H9 (cell line): ENCODE results near the gene KLHL28. TPM values are rescaled to one million over a fixed set of nuclear protein-coding genes. Genes with fewer than 3 reads are reported as not detected.

ENCODE experiments used
- DNase-seq: peaks from one replicate; pipeline ENCODE4 v3.0.0-alpha.2; 2017
- H2AFZ ChIP-seq: one replicate; pipeline ENCODE4 v1.6.1; 2013; ENCODE audit warnings: mild to moderate bottlenecking, low read length, control low read depth, moderate library complexity
- H2AK5ac ChIP-seq: 2 replicates; pipeline ENCODE4 v1.6.1; 2013; ENCODE audit warnings: low read length, control low read depth, mixed read lengths; ENCODE audit not compliant: insufficient read length
- H2BK120ac ChIP-seq: one replicate; pipeline ENCODE4 v1.6.1; 2013; ENCODE audit warnings: low read depth, mild to moderate bottlenecking, low read length, control low read depth, inconsistent platforms; ENCODE audit not compliant: poor library complexity, severe bottlenecking
- H2BK12ac ChIP-seq: 2 replicates; pipeline ENCODE4 v1.6.1; 2013; ENCODE audit warnings: low read length, control low read depth, mixed read lengths, low read depth; ENCODE audit not compliant: insufficient read length
- H2BK15ac ChIP-seq: 2 replicates; pipeline ENCODE4 v1.6.1; 2013; ENCODE audit warnings: low read depth, low read length, control low read depth
- H2BK20ac ChIP-seq: one replicate; pipeline ENCODE4 v1.6.1; 2013; ENCODE audit warnings: low read depth, mild to moderate bottlenecking, low read length, control low read depth, inconsistent platforms; ENCODE audit not compliant: poor library complexity, severe bottlenecking
- H2BK5ac ChIP-seq: 2 replicates; pipeline ENCODE4 v1.6.1; 2013; ENCODE audit warnings: low read length, control low read depth, mixed read lengths; ENCODE audit not compliant: insufficient read length
- H3K14ac ChIP-seq: 2 replicates; pipeline ENCODE4 v1.6.1; 2013; ENCODE audit warnings: low read length, control low read depth; ENCODE audit not compliant: insufficient read depth
- H3K18ac ChIP-seq: 2 replicates; pipeline ENCODE4 v1.6.1; 2013; ENCODE audit warnings: low read depth, mild to moderate bottlenecking, mixed read lengths, low read length, control low read depth; ENCODE audit not compliant: insufficient read length
- H3K23ac ChIP-seq: 2 replicates; pipeline ENCODE4 v1.6.1; 2013; ENCODE audit warnings: low read length, control low read depth, mixed read lengths, low read depth; ENCODE audit not compliant: insufficient read length
- H3K23me2 ChIP-seq: 2 replicates; pipeline ENCODE4 v1.6.1; 2013; ENCODE audit warnings: low read depth, mild to moderate bottlenecking, mixed read lengths, low read length, control low read depth; ENCODE audit not compliant: insufficient read length, poor library complexity, severe bottlenecking
- H3K27ac ChIP-seq: 2 replicates; pipeline ENCODE4 v1.5.1; 2013; ENCODE audit warnings: low read length, control low read depth, mixed read lengths, low read depth; ENCODE audit not compliant: insufficient read length
- H3K27me3 ChIP-seq: 2 replicates; pipeline ENCODE4 v1.6.1; 2013; ENCODE audit warnings: low read length, control low read depth, inconsistent platforms; ENCODE audit not compliant: insufficient read depth
- H3K4ac ChIP-seq: 2 replicates; pipeline ENCODE4 v1.6.1; 2013; ENCODE audit warnings: low read depth, mild to moderate bottlenecking, control low read depth, inconsistent platforms, low read length, moderate library complexity
- H3K4me1 ChIP-seq: 2 replicates; pipeline ENCODE4 v1.6.1; 2013; ENCODE audit warnings: low read length, control low read depth, inconsistent platforms; ENCODE audit not compliant: insufficient read depth
- H3K4me2 ChIP-seq: 2 replicates; pipeline ENCODE4 v1.6.1; 2013; ENCODE audit warnings: low read length, control low read depth, mixed read lengths; ENCODE audit not compliant: insufficient read length, insufficient read depth
- H3K56ac ChIP-seq: 2 replicates; pipeline ENCODE4 v1.6.1; 2013; ENCODE audit warnings: low read depth, mild to moderate bottlenecking, mixed read lengths, low read length, control low read depth; ENCODE audit not compliant: insufficient read length
- H3K79me1 ChIP-seq: 2 replicates; pipeline ENCODE4 v1.6.1; 2013; ENCODE audit warnings: low read depth, mild to moderate bottlenecking, moderate library complexity, low read length, control low read depth, inconsistent platforms; ENCODE audit not compliant: insufficient read depth, poor library complexity, severe bottlenecking
- H3K79me2 ChIP-seq: 2 replicates; pipeline ENCODE4 v1.6.1; 2013; ENCODE audit warnings: low read length, control low read depth, inconsistent platforms; ENCODE audit not compliant: insufficient read depth
- H3K9ac ChIP-seq: 2 replicates; pipeline ENCODE4 v1.6.1; 2013; ENCODE audit warnings: low read length, control low read depth, mixed read lengths; ENCODE audit not compliant: insufficient read length; ENCODE audit errors: extremely low read depth
- H3K9me3 ChIP-seq: one replicate; pipeline ENCODE4 v1.6.1; 2013; ENCODE audit warnings: low read depth, low read length, inconsistent platforms; ENCODE audit not compliant: control insufficient read depth
- H3T11ph ChIP-seq: one replicate; pipeline ENCODE4 v1.6.1; 2013; ENCODE audit warnings: mild to moderate bottlenecking, low read length, control low read depth, inconsistent platforms
- H4K20me1 ChIP-seq: one replicate; pipeline ENCODE4 v1.6.1; 2013; ENCODE audit not compliant: control insufficient read depth, insufficient read length, insufficient read depth
- H4K5ac ChIP-seq: 2 replicates; pipeline ENCODE4 v1.6.1; 2013; ENCODE audit warnings: low read depth, mild to moderate bottlenecking, mixed read lengths, low read length, control low read depth; ENCODE audit not compliant: insufficient read length
- H4K8ac ChIP-seq: replicated peaks from 2 replicates; pipeline ENCODE4 v1.6.1; 2013; ENCODE audit warnings: low read length, control low read depth, mixed read lengths, low read depth; ENCODE audit not compliant: insufficient read length
- H4K91ac ChIP-seq: 2 replicates; pipeline ENCODE4 v1.6.1; 2013; ENCODE audit warnings: low read depth, mild to moderate bottlenecking, moderate library complexity, mixed read lengths, low read length, control low read depth; ENCODE audit not compliant: insufficient read length
- H3K27ac Mint-ChIP-seq, 3 experiments: 2 replicates in 2 of 3; 3 replicates in 1 of 3; pipeline ENCODE4 v1.8.0; 2020 to 2021; ENCODE audit warnings: mixed read lengths in 3 of 3, mild to moderate bottlenecking in 1 of 3, moderate library complexity in 1 of 3
- H3K27me3 Mint-ChIP-seq: 2 replicates; pipeline ENCODE4 v1.8.0; 2021; ENCODE audit warnings: low read depth, mild to moderate bottlenecking, moderate library complexity, mixed read lengths
- H3K36me3 Mint-ChIP-seq, 3 experiments: 2 replicates in 2 of 3; 3 replicates in 1 of 3; pipeline ENCODE4 v1.8.0; 2020 to 2021; ENCODE audit warnings: low read depth in 3 of 3, mixed read lengths in 3 of 3; ENCODE audit not compliant: insufficient read depth in 1 of 3
- H3K4me1 Mint-ChIP-seq, 2 experiments: 2 replicates each; pipeline ENCODE4 v1.8.0; 2020; ENCODE audit warnings: mixed read lengths in 2 of 2
- H3K4me3 Mint-ChIP-seq, 2 experiments: 2 replicates in 1 of 2; 3 replicates in 1 of 2; pipeline ENCODE4 v1.8.0; 2020 to 2021; ENCODE audit warnings: mild to moderate bottlenecking in 2 of 2, mixed read lengths in 2 of 2, moderate library complexity in 1 of 2
- H3K9me3 Mint-ChIP-seq, 2 experiments: 2 replicates in 1 of 2; 3 replicates in 1 of 2; pipeline ENCODE4 v1.8.0; 2020; ENCODE audit warnings: mild to moderate bottlenecking in 2 of 2, mixed read lengths in 2 of 2, moderate library complexity in 1 of 2
- CTCF ChIP-seq: fragments of 200-600 bp; sonication (generic); conservative IDR thresholded peaks from 3 replicates; pipeline ENCODE4 v1.8.0; 2021; ENCODE audit warnings: antibody characterized with exemption, mild to moderate bottlenecking
- WGBS: extraction: QIAGEN DNeasy Blood & Tissue Kit; methylation state at CpG from one replicate; pipeline ENCODE4 v1.1.7; 2013; ENCODE audit warnings: missing lambda C conversion rate, low lambda C conversion rate, mixed read lengths; ENCODE audit not compliant: insufficient read length; ENCODE audit errors: extremely low coverage; 5-methylcytosine and 5-hydroxymethylcytosine counted together
- total RNA-seq: library from RNA; stranded (reverse); gene quantifications from 2 replicates; pipeline ENCODE4 v1.2.1, GENCODE V29; 2021

The KLHL28 gene
- total RNA-seq, 1 experiment from 2014 or later, result 10.2 TPM

GRCh38 chr14:44954750-44955149 is 7.0 kb downstream of the KLHL28 start:
- H3K27me3 Mint-ChIP-seq, result no peaks in the 10 kb centered on the region
- Histone ChIP-seq H4K91ac (no peak overlapping the region), H3K14ac (no peak overlapping the region), H2BK120ac (no peak overlapping the region), H2AFZ (no peak overlapping the region), H3K23me2 (no peaks in the 10 kb centered on the region), H2AK5ac (no peak overlapping the region), H4K20me1 (no peaks in the 10 kb centered on the region), H3K79me1 (no peaks in the 10 kb centered on the region), H3K23ac (no peak overlapping the region), H3K4me2 (no peak overlapping the region), H3K18ac (no peak overlapping the region), H3K9ac (no peak overlapping the region), H3K9me3 (no peaks in the 10 kb centered on the region), H4K8ac (no peak overlapping the region), H2BK20ac (no peak overlapping the region), H3K4ac (no peak overlapping the region), H3K79me2 (peaks cover 3% of the 10 kb centered on the region; the same call in 1 of the 2 replicates), H3K27ac (no peak overlapping the region), H3K27me3 (no peaks in the 10 kb centered on the region), H2BK5ac (no peak overlapping the region), H2BK12ac (no peak overlapping the region), H3K56ac (no peak overlapping the region), H4K5ac (no peak overlapping the region), H3K4me1 (no peaks in the 10 kb centered on the region), H2BK15ac (no peak overlapping the region), H3T11ph (no peak overlapping the region)
- peaks cover 0 to 2% (median 0%) of the 10 kb centered on the region in 3 experiments; a peak in 1 of 7 replicates for H3K36me3 Mint-ChIP-seq
- no peaks in the 10 kb centered on the region for H3K9me3 Mint-ChIP-seq
- TF ChIP-seq CTCF, result no peak
- no peak overlapping the region for H3K4me3 Mint-ChIP-seq
- H3K4me1 Mint-ChIP-seq, result peaks cover 4 to 5% of the 10 kb centered on the region in 2 experiments
- no peak overlapping the region for H3K27ac Mint-ChIP-seq
- no peak for DNase-seq
- WGBS, result no CpG with 5 or more reads among the region's 3 CpGs
